Stimulated activated CD8-positive, alpha-beta memory T cell treated with anti-CD3 and anti-CD28 coated beads, Interleukin-4, amount 100 ng/mL, for 48 hours (primary cell): ENCODE measurements around the gene POU3F3.

Experiments
- DNase-seq: peaks from one replicate; pipeline ENCODE4 v3.0.0-alpha.2; 2020

Gene POU3F3

GRCh38 chr2:104862058-104862941, 8.4 kb downstream of the POU3F3 start:
- DNase-seq: no peak

GRCh38 chr2:104863146-104863467, 9.2 kb downstream of the POU3F3 start:
- DNase-seq: no peak

GRCh38 chr2:104863468-104864279, 9.8 kb downstream of the POU3F3 start:
- DNase-seq: no peak

GRCh38 chr2:104864280-104865095, 10.6 kb downstream of the POU3F3 start:
- no peak for DNase-seq

GRCh38 chr2:104865096-104865470, 11.2 kb downstream of the POU3F3 start:
- no peak for DNase-seq

- no peak for DNase-seq
Observed at GRCh38 chr2:104866122-104866864, 12.4 kb downstream of the POU3F3 start.

- DNase-seq: no peak
Observed at GRCh38 chr2:104866883-104867812, 13.2 kb downstream of the POU3F3 start.

GRCh38 chr2:104867813-104868504, 14.0 kb downstream of the POU3F3 start:
- DNase-seq: no peak

- no peak for DNase-seq
Observed at GRCh38 chr2:104868505-104868866, 14.6 kb downstream of the POU3F3 start.

GRCh38 chr2:104870100-104870975, 16.4 kb downstream of the POU3F3 start:
- no peak for DNase-seq

- no peak for DNase-seq
Observed at GRCh38 chr2:104871649-104871971, 17.7 kb downstream of the POU3F3 start.

- no peak for DNase-seq
Observed at GRCh38 chr2:104871972-104872865, 18.3 kb downstream of the POU3F3 start.

GRCh38 chr2:104872866-104873688, 19.2 kb downstream of the POU3F3 start:
- peak; percentile 62 for DNase-seq

GRCh38 chr2:104873689-104874054, 19.8 kb downstream of the POU3F3 start:
- DNase-seq: no peak

- DNase-seq: no peak
Observed at GRCh38 chr2:104874230-104874629, 20.3 kb downstream of the POU3F3 start.

GRCh38 chr2:104875262-104875661, 21.3 kb downstream of the POU3F3 start:
- DNase-seq: no peak

GRCh38 chr2:104876606-104877570, 23.0 kb downstream of the POU3F3 start:
- no peak for DNase-seq
